GM21528 (cell line): ENCODE results near the gene VSIG4.
"Not testable (repeated sequence)": the region's sequence is repeated elsewhere in the genome, so short reads cannot be mapped to it uniquely, and the experiment has no call there.

Source experiments
- ATAC-seq: cut with Tn5 transposase; IDR thresholded peaks from one replicate; pipeline ENCODE4 v1.9.1; 2021; ENCODE audit warnings: mild to moderate bottlenecking, moderate library complexity; ENCODE audit not compliant: unreplicated experiment, low FRiP score

The VSIG4 gene

GRCh38 chrX:65985922-65986588 lies 53.8 kb downstream of the VSIG4 start:
- peak; percentile 71 for ATAC-seq

GRCh38 chrX:65985211-65985610 lies 54.7 kb downstream of the VSIG4 start:
- ATAC-seq, result no peak

GRCh38 chrX:65977161-65977560 lies 62.7 kb downstream of the VSIG4 start:
- ATAC-seq, result not testable (repeated sequence)

- no peak for ATAC-seq
Observed at GRCh38 chrX:65976161-65976560, 63.7 kb downstream of the VSIG4 start.

- not testable (repeated sequence) for ATAC-seq
Observed at GRCh38 chrX:65975161-65975751, 64.6 kb downstream of the VSIG4 start.
